Muscle layer of duodenum (tissue), 2 donors: ENCODE measurements around the gene NFYC.
A peak's percentile ranks its signal among the peaks of the same experiment; 100 is the strongest.

Source experiments
- H3K27ac ChIP-seq: one replicate; pipeline ENCODE4 v1.7.0; 2013; ENCODE audit warnings: mild to moderate bottlenecking, low read length
- H3K27me3 ChIP-seq: one replicate; pipeline ENCODE4 v1.7.0; 2013; ENCODE audit warnings: low read depth, mild to moderate bottlenecking, control low read depth, low read length
- H3K36me3 ChIP-seq, 2 donors: one replicate each; pipeline ENCODE4 v1.7.0; 2013; ENCODE audit warnings: low read length in 2 of 2, control low read depth in 1 of 2, mild to moderate bottlenecking in 1 of 2; ENCODE audit not compliant: insufficient read depth in 2 of 2, control insufficient read depth in 1 of 2
- H3K4me1 ChIP-seq, 2 donors: one replicate each; pipeline ENCODE4 v1.7.0; 2013; ENCODE audit warnings: low read length in 2 of 2, mild to moderate bottlenecking in 2 of 2, control low read depth in 1 of 2, moderate library complexity in 1 of 2; ENCODE audit not compliant: insufficient read depth in 2 of 2, control insufficient read depth in 1 of 2
- H3K4me3 ChIP-seq, 2 donors: one replicate each; pipeline ENCODE4 v1.7.0; 2013; ENCODE audit warnings: low read length in 2 of 2, low read depth in 1 of 2, mild to moderate bottlenecking in 1 of 2
- H3K9me3 ChIP-seq, 2 donors: one replicate each; pipeline ENCODE4 v1.7.0; 2013; ENCODE audit warnings: low read length in 2 of 2, control low read depth in 1 of 2, mild to moderate bottlenecking in 1 of 2; ENCODE audit not compliant: control insufficient read depth in 1 of 2
- donor health status: healthy.

The NFYC gene

GRCh38 chr1:40665335-40666171 is 26.0 kb upstream of the NFYC start, which contains the start of gene RIMS3:
Gene RIMS3 (minus strand): TSS chr1:40665682. CDS start chr1:40641925, 23,757 bp downstream.
- H3K4me3 ChIP-seq: peak within 1 kb of the TSS; percentile 55 to 82
- H3K9me3 ChIP-seq: no peaks in the 10 kb centered on the region
- H3K4me1 ChIP-seq: peaks cover 0 to 20% of the 10 kb centered on the region in 2 donors
- H3K27ac ChIP-seq: no peak within 1 kb of the TSS
- no peaks in the 10 kb centered on the region for H3K27me3 ChIP-seq
- H3K36me3 ChIP-seq: no peaks in the 10 kb centered on the region

GRCh38 chr1:40668769-40669525 is 22.6 kb upstream of the NFYC start:
- Histone ChIP-seq H3K27ac (no peak overlapping the region), H3K9me3 (no peaks in the 10 kb centered on the region), H3K4me3 (peak overlapping the region; percentile 30 to 42), H3K27me3 (no peaks in the 10 kb centered on the region), H3K36me3 (no peaks in the 10 kb centered on the region), H3K4me1 (peaks cover 0 to 20% of the 10 kb centered on the region in 2 donors)

GRCh38 chr1:40673452-40673851 is 18.1 kb upstream of the NFYC start:
- Histone ChIP-seq H3K9me3 (no peaks in the 10 kb centered on the region), H3K36me3 (no peaks in the 10 kb centered on the region), H3K4me1 (peaks cover 0 to 8% of the 10 kb centered on the region in 2 donors), H3K4me3 (no peak overlapping the region), H3K27me3 (no peaks in the 10 kb centered on the region), H3K27ac (no peak overlapping the region)

- H3K4me1 ChIP-seq: no peaks in the 10 kb centered on the region
- H3K9me3 ChIP-seq: no peaks in the 10 kb centered on the region
- no peaks in the 10 kb centered on the region for H3K36me3 ChIP-seq
- H3K27ac ChIP-seq: no peak overlapping the region
- no peaks in the 10 kb centered on the region for H3K27me3 ChIP-seq
- no peak overlapping the region for H3K4me3 ChIP-seq
Observed at GRCh38 chr1:40676501-40676900, 15.0 kb upstream of the NFYC start.

GRCh38 chr1:40679165-40679953 is 12.1 kb upstream of the NFYC start:
- H3K27me3 ChIP-seq: no peaks in the 10 kb centered on the region
- no peak overlapping the region for H3K27ac ChIP-seq
- no peaks in the 10 kb centered on the region for H3K9me3 ChIP-seq
- H3K4me3 ChIP-seq: no peak overlapping the region
- H3K4me1 ChIP-seq: no peaks in the 10 kb centered on the region
- no peaks in the 10 kb centered on the region for H3K36me3 ChIP-seq

GRCh38 chr1:40684669-40685068 is 6.8 kb upstream of the NFYC start:
- Histone ChIP-seq H3K4me3 (no peak overlapping the region), H3K27me3 (no peaks in the 10 kb centered on the region), H3K9me3 (no peaks in the 10 kb centered on the region), H3K36me3 (peaks cover 0 to 3% of the 10 kb centered on the region in 2 donors), H3K4me1 (no peaks in the 10 kb centered on the region), H3K27ac (no peak overlapping the region)

GRCh38 chr1:40687059-40687458 is 4.4 kb upstream of the NFYC start:
- peaks cover 3% of the 10 kb centered on the region in 2 donors for H3K36me3 ChIP-seq

GRCh38 chr1:40687661-40688060 is 3.8 kb upstream of the NFYC start:
- H3K4me1 ChIP-seq: peaks cover 1 to 9% of the 10 kb centered on the region in 2 donors
- H3K27ac ChIP-seq: no peak overlapping the region
- H3K36me3 ChIP-seq: peaks cover 3% of the 10 kb centered on the region in 2 donors
- no peaks in the 10 kb centered on the region for H3K27me3 ChIP-seq
- no peaks in the 10 kb centered on the region for H3K9me3 ChIP-seq
- H3K4me3 ChIP-seq: no peak overlapping the region

More at GRCh38 chr1:40687059-40687458, 4.4 kb upstream of the NFYC start:
- Histone ChIP-seq H3K27ac (no peak overlapping the region), H3K4me1 (peaks cover 0 to 4% of the 10 kb centered on the region in 2 donors), H3K9me3 (no peaks in the 10 kb centered on the region), H3K27me3 (no peaks in the 10 kb centered on the region), H3K4me3 (no peak overlapping the region)

- Histone ChIP-seq H3K36me3 (peaks cover 3% of the 10 kb centered on the region in 2 donors), H3K27ac (no peak overlapping the region), H3K9me3 (no peaks in the 10 kb centered on the region), H3K27me3 (no peaks in the 10 kb centered on the region), H3K4me1 (peaks cover 16 to 22% of the 10 kb centered on the region in 2 donors), H3K4me3 (no peak overlapping the region)
Observed at GRCh38 chr1:40689737-40690136, 1.8 kb upstream of the NFYC start.

- H3K4me1 ChIP-seq: peaks cover 16 to 22% of the 10 kb centered on the region in 2 donors
- H3K9me3 ChIP-seq: no peaks in the 10 kb centered on the region
Observed at GRCh38 chr1:40690771-40691537, 550 bp upstream of the NFYC start.

More at GRCh38 chr1:40690771-40691537, 550 bp upstream of the NFYC start:
- no peaks in the 10 kb centered on the region for H3K27me3 ChIP-seq
- peak overlapping the region; percentile 65 to 68 for H3K4me3 ChIP-seq
- peak overlapping the region; percentile 91 for H3K27ac ChIP-seq
- peaks cover 3% of the 10 kb centered on the region in 2 donors for H3K36me3 ChIP-seq
